ENCODE data around the gene OS9.

OS9 gene

DNA sequence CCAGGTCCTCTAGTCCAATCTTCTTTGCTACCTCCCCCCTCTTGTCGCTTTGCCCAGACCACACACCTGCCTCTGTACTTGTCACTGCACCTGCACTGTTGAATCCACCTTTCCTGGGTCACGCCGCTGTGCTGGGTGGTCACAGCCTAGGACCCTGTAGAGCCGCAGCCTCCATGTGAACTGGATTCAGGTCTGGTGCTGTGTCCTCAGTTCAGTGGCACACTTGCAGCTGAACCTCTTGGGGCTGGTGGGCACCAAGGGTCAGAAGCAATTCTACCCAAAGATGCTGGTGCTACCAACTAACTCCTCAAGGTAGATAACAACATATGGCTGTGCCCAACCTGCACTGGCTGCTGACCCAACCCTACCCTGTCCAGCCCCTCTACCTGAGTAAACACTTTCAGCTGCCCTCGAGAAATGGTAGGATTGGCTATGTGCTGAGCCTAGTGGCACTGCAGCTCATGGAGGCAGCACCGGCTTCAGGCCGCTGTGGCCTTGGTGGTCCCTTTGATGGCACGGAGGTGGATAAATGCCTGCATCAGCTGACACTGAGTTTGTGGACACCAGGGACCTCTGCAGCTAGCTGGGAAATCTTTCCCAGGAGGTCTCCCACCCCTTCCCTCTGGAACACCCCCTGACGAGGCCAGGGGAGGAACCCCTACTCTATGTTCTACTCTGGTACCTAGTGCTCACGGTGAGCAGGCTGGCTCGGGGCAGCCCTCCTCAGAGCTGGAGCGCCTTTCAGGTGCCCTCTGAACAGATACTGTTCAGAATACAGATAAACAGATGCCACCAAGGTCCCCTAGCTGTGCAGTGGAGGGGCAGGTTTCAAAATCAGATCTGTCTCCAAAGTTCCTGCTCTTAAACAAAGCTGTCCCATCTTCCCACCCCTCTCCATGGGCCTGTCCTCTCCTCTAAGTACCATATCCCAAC, 30.3 kb downstream of the OS9 start:
- TF ChIP-seq, protein P1, sequence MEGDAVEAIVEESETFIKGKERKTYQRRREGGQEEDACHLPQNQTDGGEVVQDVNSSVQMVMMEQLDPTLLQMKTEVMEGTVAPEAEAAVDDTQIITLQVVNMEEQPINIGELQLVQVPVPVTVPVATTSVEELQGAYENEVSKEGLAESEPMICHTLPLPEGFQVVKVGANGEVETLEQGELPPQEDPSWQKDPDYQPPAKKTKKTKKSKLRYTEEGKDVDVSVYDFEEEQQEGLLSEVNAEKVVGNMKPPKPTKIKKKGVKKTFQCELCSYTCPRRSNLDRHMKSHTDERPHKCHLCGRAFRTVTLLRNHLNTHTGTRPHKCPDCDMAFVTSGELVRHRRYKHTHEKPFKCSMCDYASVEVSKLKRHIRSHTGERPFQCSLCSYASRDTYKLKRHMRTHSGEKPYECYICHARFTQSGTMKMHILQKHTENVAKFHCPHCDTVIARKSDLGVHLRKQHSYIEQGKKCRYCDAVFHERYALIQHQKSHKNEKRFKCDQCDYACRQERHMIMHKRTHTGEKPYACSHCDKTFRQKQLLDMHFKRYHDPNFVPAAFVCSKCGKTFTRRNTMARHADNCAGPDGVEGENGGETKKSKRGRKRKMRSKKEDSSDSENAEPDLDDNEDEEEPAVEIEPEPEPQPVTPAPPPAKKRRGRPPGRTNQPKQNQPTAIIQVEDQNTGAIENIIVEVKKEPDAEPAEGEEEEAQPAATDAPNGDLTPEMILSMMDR (IDR thresholded peaks at IDR 0.05; ENCODE audit: extremely low read depth, insufficient read depth, missing control alignments), result no peak
- in situ Hi-C loops (cut with MboI; ENCODE audit: low pct_unique_long_range_greater_than_20kb, low sequenced_read_pairs, unreplicated experiment), result no loop called here
- no peak for DNase-seq (ENCODE audit: low spot score)

DNA sequence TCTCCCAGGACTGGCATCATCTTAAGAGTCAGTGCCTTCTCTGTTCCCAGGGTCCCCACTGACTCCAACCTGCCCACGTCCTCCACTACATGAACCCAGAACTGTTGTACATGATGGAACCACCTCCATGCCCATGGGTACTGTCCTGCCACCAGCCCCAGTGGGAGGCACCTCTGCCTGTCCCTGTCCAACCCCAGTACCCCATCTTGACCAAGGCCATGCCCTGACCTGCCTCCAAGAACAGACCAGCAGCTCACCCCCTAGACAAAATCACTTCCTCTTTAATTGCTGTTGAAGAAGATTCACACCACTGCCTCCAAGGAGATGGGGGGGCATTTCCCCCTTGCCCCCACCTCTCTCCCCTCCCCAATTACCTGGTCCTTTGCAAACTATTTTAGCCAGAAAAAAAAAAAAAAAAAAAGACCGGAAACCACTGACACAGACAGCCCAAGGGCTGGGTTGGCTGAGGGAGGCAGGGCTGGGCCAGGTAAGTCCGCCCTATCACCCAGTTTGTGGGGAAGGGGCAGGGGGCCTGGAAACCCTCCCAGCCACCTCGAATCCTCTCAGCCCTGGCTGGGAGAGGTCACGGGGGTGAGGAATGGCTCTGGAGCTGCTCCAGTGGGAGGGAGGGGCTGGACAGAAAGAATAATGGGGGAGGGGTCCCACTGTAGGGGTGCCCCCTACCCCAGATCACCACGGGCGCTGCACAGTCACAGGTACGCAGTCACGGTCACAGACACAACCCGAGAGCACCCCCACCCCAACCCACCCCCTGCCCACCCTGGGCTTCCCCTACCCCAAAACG, 31.2 kb downstream of the OS9 start:
- in situ Hi-C loops (cut with MboI; ENCODE audit: low pct_unique_long_range_greater_than_20kb, low sequenced_read_pairs, unreplicated experiment), result no loop called here
- TF ChIP-seq, protein P1 (IDR thresholded peaks at IDR 0.05; ENCODE audit: extremely low read depth, insufficient read depth, missing control alignments), result no peak
- peak; percentile 14 for DNase-seq (ENCODE audit: low spot score)

DNA sequence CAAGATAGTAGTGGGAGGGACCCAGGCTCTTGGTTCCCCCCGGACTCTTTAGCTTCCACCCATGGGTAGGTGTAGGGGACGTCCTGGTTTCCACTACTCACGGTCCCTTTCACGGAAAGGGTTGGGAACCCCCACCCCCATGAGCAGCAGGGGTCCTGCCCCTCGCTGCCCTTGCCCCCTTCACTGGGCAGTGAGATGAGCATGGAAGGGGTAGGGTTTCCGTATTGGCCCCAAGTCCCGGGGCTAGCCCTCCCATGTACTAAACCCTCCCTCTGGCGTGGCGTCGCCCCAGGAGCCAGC, 31.9 kb downstream of the OS9 start:
- DNase-seq (ENCODE audit: low spot score), result peak; percentile 36
- TF ChIP-seq, protein P1 (IDR thresholded peaks at IDR 0.05; ENCODE audit: extremely low read depth, insufficient read depth, missing control alignments), result no peak
- in situ Hi-C loops (cut with MboI; ENCODE audit: low pct_unique_long_range_greater_than_20kb, low sequenced_read_pairs, unreplicated experiment), result no loop called here

DNA sequence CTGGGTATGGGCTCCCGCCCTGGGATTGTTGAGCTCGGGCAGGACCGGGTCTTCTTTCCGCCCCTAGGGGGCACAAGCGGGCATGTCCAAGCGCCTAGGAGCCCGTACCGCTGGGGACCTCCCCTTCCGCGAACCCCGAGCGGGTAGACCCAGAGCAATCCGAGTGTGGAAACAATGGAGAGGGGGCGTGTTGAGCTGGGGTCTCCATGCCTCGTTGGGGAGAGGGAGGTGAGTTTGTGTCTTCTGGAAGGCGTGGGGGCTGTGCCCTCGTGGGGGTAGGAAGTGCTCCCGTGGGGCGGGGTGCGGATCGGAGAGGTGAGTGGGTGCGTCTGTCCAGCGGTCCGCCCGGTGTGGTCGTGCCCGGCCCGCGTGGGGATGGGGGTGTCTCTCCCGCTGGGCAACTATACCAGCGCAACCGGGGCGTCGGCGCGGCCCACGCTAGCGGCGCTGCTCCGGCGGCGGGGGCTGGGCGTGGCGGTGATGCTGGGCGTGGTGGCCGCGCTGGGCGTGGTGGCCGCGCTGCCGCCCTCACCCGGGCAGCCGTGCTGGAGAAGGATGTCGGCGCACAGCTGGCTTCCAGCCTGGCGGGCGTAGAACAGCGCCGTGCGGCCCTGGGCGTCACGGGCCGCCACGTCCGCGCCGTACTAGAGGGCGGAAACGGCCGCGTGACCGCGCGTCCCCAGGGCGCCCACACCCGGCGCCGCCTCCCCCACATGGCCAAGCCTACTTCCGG, 32.4 kb downstream of the OS9 start:
- DNase-seq (ENCODE audit: low spot score), result no peak
- TF ChIP-seq, protein P1 (IDR thresholded peaks at IDR 0.05; ENCODE audit: extremely low read depth, insufficient read depth, missing control alignments), result peak; percentile 17
- in situ Hi-C loops (cut with MboI; ENCODE audit: low pct_unique_long_range_greater_than_20kb, low sequenced_read_pairs, unreplicated experiment), result no loop called here

DNA sequence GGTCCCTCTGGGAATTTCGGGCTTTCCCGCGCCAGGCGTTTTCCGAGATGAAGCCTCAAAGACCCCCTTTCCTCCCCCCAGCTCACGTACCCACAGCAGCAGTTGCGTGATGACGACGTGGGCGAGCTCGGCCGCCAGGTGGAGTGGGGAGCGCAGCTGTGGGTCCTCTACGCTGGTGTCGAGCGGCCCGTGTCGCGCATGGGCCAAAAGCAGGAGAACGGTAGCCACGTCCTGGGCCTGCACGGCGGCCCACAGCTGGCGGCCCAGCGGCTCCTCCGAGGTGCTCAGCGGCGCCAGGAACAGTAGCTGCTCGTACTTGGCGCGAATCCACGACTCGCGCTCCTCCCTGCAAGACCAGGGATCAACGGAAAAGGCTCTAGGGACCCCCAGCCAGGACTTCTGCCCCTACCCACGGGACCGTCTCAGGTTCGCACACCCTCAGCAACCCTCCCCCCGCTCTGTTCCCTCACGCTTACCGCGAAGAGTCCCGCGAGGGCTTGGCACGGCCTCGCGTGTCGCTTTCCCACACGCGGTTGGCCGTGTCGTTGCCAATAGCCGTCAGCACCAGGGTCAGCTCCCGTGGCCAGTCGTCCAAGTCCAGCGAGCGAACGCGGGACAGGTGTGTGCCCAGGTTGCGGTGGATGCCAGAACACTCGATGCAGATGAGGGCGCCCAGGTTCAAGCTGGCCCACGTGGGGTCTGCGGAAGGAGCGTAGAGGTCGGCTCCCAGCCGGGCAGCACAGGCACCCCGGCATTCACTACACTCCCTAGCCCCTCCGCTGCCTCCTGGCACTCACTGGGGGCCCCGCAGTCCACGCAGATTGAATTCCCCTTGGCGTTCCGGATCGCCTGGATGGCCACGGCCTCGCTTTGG, 33.2 kb downstream of the OS9 start:
- in situ Hi-C loops (cut with MboI; ENCODE audit: low pct_unique_long_range_greater_than_20kb, low sequenced_read_pairs, unreplicated experiment), result no loop called here
- TF ChIP-seq, protein P1 (IDR thresholded peaks at IDR 0.05; ENCODE audit: extremely low read depth, insufficient read depth, missing control alignments), result no peak
- DNase-seq (ENCODE audit: low spot score), result peak; percentile 20
